CD4-positive, alpha-beta T cell treated with Interleukin-2 at 100 ng/mL for 4 hours (primary cell): ENCODE data around the gene KCNS3.
"Not testable (repeated sequence)": the region's sequence is repeated elsewhere in the genome, so short reads cannot be mapped to it uniquely, and the experiment has no call there.

ENCODE experiments used
- DNase-seq: peaks from one replicate; pipeline ENCODE4 v3.0.0-alpha.2; 2020; ENCODE audit warnings: low spot score

KCNS3 gene

DNA sequence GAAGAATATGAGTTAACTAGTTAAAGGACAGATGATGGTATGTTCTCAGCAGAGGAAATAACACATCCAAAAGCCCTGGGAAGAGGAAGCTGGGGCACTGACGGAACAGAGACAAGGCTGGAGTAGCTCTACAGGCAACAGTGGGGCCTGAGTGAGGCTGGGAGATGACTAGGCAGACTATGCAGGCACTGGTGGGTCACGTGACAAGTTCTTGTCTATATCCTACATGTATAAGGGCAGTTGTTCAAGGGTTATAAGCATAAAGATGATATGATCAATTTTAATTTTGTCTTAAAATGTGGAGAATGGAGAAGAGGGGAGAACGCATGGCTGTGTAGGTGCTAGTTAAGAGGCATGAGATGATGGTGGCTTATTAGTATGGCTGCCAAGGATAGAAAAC is 68.6 kb downstream of the KCNS3 start:
- no peak for DNase-seq

DNA sequence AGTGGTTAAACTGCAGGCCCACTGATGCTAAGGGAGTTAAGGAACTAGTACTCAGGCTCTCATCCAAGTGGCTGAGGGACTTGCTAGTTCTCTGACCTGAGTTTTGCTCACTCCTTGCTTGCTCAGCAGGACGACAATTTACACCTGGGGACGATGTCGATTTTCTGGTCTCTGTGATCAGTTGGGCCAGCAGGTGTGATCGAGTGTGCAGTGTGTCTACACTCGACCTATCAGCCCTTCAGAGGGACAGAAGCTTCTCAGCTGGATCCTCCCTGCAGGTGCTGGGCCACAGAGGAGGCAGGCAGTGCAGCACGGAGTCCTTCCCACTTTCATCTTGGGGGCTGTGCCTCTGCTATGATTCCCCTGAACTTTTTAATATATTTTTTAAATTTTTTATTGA is 71.5 kb downstream of the KCNS3 start:
- DNase-seq: no peak

DNA sequence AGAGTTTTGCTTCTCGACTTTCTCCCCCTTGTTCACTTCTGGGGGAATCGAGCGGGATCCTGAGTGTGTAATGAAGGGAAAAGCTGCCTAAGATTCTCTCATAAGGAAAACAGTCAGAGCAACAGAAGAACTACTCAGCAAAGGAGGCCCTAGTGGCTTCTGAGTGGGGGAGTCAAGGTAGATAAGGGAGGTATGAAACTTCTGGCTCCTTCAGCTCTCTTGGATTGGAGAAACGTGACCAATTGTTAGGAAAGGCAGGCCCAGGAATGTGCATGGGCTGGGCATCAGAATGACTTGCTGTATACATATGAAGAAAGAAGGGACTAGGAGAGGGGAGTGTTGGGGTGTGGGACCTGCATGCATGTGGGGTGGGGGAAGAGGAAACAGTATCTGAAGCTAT is 73.1 kb downstream of the KCNS3 start:
- no peak for DNase-seq

DNA sequence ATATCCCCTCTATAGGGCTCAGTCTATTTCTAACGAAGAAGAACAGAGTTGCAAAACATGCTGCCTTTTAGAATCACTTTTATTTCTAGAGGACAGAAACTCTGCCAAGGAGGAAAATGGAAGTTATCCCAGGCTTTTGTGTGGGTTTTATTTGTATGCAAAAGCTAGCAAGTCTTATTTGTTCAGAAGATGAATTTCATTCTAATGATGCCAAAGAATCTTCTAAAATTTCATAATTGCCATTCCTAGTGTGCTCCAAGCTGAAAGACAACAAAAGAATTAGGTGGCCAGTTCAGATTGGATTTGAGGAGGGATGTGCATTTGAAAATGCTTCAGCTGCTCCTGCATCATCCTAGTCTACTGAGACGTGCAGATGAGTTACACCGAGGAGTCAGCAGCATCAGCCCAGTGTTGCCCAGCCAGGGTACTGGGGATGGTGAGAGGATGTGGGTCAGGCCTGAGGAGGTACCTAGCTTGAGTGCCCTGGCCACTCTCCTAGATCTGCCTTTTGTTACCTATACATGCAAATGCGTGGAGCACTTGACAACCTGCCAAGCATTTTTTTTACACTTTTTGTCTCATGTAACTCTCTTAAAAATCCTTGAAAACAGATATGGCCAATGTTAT is 80.1 kb downstream of the KCNS3 start:
- DNase-seq: no peak

DNA sequence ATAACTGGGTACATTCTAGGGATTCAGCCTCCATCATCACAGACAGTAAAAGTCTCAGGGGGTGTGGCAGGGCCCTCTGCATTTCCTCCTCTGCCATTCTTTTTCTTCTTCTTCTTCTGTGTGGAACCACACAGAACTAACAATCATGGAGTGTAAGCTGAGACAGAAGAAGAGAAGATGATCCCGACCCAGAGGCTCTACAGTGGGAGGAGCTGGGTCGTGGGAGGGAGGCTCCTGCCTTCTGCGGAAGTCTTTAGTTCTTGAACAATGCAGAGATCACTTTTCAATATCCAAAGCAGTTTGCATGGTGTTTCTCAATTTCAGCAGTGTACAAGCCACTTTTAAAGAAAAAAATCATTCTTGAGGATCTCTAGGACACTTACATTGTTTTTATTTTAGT is 80.9 kb downstream of the KCNS3 start:
- DNase-seq: no peak

DNA sequence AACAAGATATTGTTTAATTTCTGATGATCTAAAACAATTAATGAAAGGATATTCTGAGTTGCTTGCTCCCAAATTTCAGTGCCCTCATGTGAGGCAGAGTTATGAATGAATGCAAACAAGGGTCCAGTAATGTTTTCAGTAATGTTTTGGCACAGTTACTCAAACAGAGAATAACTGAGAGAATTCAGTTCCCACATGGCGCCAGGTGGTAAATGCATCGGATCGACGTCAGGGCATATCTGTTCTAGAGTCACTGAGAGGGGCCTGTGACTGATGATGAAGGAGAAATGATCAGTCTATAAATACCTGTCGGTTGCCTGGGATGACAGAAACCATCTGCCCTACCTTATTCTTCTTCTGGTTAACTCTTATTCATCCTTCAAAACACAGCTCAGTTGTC is 81.4 kb downstream of the KCNS3 start:
- DNase-seq: no peak

DNA sequence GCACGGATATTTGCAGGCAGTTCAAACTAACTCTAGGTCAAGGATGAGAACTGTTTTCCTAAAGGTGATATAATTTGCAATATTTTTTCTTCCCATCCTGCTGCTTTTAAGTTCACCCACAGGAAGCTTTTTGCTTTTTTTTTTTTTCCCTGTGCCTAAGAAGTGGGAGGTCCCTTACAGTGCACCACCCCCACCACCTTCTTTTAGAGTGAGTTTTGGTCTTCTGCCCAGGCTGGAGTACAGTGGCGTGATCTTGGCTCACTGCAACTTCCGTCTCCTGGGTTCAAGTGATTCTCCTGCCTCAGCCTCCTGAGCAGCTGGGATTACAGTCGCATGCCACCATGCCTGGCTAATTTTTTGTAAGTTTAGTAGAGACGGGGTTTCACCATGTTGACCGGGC is 82.5 kb downstream of the KCNS3 start:
- no peak for DNase-seq

DNA sequence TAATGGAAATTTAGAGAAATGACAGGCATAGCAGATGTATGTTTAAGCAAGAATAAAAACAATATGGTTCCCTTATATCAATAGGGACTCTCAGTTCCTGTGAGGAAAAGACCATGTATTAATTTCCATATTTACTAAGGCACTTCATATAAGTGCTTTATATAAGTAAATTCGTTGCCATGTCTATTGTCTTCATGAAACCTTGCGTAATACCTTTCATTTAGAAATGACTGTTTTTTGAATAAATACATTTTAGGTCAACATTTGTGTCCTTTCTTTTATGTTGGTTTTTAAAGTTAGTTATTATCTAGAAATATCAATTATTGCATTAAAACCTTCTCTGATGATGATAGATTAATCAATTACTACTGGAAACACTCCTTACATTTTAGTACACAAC is 83.3 kb downstream of the KCNS3 start:
- DNase-seq: no peak

DNA sequence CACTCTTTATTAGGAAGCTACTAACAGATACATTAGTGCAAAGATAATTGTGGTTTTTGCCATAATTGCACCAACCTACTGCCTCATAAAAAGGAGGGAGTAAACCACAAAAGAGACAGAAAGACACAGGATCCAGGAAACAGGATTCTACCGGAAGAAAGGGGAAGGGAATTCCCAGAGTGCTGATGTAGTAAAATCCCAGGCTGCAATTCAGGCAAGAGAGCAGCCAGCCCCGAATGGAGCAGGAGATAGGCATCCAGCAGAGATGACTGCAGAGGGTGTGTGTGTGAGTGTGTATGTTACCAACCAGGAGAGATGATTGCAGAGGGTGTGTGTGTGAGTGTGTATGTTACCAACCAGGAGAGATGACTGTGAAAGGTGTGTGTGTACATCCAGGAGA is 84.4 kb downstream of the KCNS3 start:
- DNase-seq: no peak

DNA sequence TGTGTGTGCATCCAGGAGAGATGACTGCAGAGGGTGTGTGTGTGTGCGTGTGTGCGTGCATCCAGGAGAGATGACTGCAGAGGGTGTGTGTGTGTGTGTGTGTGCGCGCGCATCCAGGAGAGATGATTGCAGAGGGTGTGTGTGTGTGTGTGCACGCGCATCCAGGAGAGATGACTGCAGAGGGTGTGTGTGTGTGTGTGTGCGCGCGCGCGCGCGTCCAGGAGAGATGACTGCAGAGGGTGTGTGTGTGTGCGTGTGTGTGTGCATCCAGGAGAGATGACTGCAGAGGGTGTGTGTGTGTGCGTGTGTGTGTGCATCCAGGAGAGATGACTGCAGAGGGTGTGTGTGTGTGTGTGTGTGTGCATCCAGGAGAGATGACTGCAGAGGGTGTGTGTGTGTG is 85.1 kb downstream of the KCNS3 start:
- not testable (repeated sequence) for DNase-seq

DNA sequence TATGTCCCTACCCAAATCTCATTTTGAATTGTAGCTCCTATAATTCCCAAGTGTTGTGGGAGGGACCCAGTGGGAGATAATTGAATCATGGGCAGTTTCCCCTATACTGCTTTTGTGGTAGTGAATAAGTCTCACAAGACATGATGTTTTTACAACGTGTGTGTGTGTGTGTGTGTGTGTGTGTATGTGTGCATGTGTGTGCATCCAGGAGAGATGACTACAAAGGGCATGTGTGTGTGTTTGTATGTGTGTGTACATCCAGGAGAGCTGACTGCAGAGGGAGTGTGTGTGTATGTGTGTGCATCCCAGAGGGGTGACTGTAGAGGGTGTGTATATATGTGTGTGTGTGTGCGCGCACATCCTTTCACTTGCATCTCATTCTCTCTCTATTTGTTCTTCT is 86.7 kb downstream of the KCNS3 start:
- DNase-seq: no peak

DNA sequence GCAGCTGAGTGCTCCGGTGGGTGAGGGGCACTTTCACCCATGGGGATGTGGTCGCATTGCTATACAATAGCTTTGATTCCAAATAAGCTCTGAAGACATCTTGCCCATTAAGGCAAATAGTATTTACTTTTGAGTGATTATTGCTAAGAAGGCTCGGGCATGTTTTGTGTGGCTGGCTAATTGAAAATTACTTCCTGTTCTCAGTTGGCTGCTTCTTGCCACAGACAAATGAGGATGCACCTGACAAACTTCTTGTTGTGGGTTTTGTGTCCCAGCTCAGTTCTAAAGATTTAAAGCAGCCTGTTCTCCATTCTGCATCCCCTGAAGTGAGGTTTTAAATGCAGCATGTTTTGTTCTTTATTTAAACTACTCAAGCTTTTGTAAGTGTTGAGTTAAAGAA is 88.3 kb downstream of the KCNS3 start:
- DNase-seq: no peak

DNA sequence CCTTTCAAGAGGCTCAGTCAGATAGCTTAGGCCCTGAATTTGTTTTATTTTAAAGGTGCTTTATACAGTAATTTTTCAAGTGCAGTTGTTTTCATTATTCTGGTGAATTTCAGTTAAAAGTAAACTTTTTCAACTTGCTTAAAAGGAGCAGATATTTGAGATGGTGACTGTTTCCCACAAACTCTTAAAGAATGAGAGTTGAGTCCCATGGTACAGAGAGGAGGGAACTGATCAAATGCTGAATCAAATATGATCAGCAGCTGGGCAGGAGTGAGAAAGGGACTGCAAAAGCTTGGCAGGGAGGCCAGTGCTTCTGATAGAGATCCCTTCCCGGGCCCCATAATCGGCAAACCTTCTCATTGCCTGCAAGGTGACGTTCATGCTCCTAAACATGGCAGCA is 91.2 kb downstream of the KCNS3 start:
- DNase-seq: no peak

DNA sequence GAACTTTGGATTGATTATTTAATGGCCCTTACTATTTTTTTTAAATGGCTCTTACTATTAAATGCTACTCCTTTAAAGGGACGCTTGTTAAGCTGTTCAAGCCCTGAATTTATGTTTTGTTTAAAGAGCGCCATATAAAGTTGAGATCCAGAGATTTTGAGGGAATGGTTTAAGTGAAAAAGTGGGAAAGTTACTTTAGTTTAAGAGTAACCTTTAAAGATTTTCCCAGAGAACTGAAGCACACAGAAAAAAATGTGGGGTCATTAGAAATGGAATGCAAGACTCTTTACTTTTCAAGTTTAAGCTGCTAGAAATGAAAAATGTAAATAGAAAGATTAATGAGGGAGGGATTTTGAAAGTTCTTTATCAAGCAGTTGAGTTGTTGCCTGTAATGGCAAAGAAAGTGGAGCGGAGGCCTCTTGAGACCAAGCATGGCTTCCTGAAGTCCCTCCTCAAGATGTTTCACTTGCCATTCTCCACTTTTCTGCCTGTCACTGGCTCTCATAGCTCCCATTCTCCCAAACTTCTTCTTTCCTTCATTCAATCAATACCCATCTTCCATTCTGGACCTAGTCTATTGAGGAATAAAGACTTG is 93.2 kb downstream of the KCNS3 start:
- DNase-seq: no peak

DNA sequence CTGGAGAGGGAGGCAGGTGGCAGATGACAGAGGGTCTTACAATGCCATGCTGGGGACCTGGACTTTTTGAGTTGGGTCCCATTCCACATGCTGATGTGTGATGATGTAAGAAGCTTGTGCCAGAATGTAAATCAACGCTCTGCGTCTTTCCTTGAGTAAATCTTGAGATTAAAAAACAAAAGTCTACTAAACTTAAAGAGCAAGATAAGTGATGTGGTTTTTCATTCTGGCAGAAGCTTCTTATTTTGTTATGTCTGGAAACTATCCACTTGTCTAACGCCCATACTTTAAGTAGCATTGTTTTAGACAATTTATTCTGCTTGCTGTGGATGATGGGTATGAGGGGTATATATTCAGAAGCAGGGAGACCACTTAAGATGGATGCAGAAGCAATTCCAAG is 94.5 kb downstream of the KCNS3 start:
- no peak for DNase-seq

DNA sequence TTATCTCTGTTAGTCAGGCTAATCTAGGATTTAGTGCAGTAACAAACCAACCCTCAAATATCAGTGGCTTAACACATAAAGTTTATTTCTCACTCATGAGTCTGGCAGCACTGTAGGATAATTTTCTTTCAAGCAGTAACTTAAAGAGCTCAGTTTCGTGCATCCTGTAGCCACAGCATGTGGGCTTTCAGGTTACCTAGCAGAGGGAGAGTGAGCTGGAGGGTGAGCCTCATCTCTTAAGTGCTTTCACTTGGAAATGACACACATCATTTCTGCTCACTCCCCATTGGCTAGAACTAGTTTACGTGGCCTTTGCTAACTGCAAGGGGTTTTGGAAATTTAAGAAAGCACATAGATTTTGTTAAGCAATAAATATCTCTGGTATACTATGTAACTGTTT is 96.9 kb downstream of the KCNS3 start:
- DNase-seq: no peak

DNA sequence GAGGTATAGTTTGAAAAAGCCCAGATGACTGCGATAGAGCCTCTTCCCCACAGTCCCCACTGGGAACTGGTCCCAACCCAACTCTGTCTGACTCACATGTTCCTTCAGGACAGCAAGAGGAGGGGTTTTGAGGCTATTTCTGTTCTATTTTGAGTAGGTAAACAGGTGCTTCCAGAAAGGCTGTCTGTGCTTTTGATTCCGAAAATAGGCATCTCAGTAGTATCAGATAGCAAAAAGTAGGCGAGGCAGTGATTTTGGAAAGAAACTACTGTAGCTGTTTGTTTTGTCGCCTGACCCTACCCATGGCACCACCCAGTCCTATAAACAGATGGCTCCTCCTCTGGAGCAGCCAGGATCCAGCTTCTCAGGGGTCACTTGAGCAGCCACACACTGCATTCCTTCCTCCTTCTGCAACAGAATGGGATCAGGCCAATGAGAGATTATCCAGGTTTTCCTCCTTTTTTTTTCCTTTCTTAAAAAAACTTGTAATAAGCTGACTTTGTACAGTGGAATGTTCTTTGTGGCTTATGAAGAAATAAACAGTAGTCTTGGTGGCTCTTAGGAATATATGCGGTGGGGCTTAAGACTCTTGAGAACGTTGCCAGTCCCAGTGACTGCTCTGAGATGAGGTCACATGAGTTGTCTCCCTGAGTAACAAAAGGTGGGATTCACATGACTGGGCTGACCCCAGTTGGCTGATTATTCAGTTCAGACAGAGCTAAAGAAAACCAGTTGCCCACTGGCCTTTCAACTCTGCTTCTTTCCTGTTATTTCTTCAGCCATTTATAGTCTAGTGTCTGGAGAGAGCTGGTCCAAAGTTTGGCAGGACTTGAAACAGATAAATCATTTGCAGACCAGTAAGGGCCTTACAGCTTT is 98.6 kb downstream of the KCNS3 start:
- DNase-seq: no peak

DNA sequence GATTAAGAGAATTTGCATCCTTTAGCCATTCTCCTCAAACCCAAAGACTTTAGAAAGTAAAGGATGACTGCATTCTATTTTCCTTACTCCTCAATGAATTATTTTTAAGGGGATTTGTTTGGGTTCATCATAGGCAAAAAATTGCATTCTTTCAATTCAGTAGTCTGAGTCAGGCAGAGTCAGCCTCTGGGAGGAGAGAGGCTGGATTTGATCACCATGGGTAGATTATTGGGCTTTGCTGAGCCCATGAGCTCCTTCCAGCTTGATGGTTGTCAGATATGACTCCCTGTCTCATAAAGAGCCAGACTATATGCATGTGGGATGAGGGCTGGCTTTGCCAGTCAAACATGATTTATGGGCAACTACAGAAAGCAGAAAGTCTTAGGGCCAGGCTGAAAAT is 101.2 kb downstream of the KCNS3 start:
- no peak for DNase-seq

DNA sequence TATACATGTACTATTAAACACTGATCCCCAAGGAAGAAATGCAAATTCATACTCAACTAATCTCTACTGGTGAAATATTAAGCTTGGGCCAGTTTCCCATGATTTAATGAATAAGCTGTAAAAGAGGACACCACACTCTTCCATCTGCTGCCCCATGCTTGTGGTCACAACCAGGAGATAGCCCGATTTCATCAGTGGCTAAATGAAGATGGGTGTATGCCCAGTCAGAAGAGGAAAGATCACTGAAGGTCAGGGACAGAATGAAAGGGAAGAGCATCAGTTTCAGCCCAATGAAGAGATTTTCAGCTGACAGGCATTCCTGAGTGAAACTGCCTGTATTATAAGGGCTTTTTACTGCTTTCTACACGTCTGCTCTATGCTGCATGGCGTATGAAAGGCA is 103.5 kb downstream of the KCNS3 start:
- DNase-seq: no peak
